Astrocyte of the spinal cord (primary cell): ENCODE data around the gene GABRD.

Experiments
- DNase-seq: peaks from one replicate; pipeline ENCODE4 v3.0.0; 2011; ENCODE audit warnings: low read depth, low spot score
- H3K4me3 ChIP-seq: 2 replicates; pipeline ENCODE4 v1.5.1; 2011; ENCODE audit warnings: low read depth, mild to moderate bottlenecking, low read length, moderate library complexity
- CTCF ChIP-seq: IDR thresholded peaks from 2 replicates; pipeline ENCODE4 v1.5.1; 2012; ENCODE audit warnings: low read depth, mild to moderate bottlenecking, low read length, inconsistent platforms
- in situ Hi-C: cut with HindIII; loops from 2 replicates; pipeline ENCODE4 v1.10.0; 2017; ENCODE audit warnings: low sequenced_read_pairs

GABRD gene

GRCh38 chr1:2052756-2053155, 33.6 kb downstream of the GABRD start:
- no peak overlapping the region for H3K4me3 ChIP-seq
- in situ Hi-C loops, result no loop called here
- no peak for DNase-seq
- TF ChIP-seq CTCF, result no peak

- H3K4me3 ChIP-seq, result no peak overlapping the region
- in situ Hi-C loops, result no loop called here
- no peak for TF ChIP-seq CTCF
- no peak for DNase-seq
Observed at GRCh38 chr1:2053217-2053616, 34.1 kb downstream of the GABRD start.

GRCh38 chr1:2053784-2054376, 34.7 kb downstream of the GABRD start:
- DNase-seq, result no peak
- H3K4me3 ChIP-seq, result no peak overlapping the region
- in situ Hi-C loops, result no loop called here
- TF ChIP-seq CTCF, result no peak

- no peak for DNase-seq
- no peak for TF ChIP-seq CTCF
- H3K4me3 ChIP-seq, result no peak overlapping the region
- in situ Hi-C loops, result no loop called here
Observed at GRCh38 chr1:2054560-2054959, 35.4 kb downstream of the GABRD start.

- H3K4me3 ChIP-seq, result no peak overlapping the region
- in situ Hi-C loops, result no loop called here
- TF ChIP-seq CTCF, result no peak
- DNase-seq, result no peak
Observed at GRCh38 chr1:2055911-2056575, 36.9 kb downstream of the GABRD start.

GRCh38 chr1:2056955-2057590, 37.9 kb downstream of the GABRD start:
- H3K4me3 ChIP-seq, result no peak overlapping the region
- no peak for TF ChIP-seq CTCF
- in situ Hi-C loops, result no loop called here
- DNase-seq, result no peak
